NCI-H1436 treated with DMSO at 0.1 percent for 48 hours (cell line): ENCODE data around the gene MYT1.
"Not testable (repeated sequence)": the region's sequence is repeated elsewhere in the genome, so short reads cannot be mapped to it uniquely, and the experiment has no call there.

Experiments
- DNase-seq: peaks from one replicate; lab custom pipeline; 2025; lab: John Stamatoyannopoulos, UW

Gene MYT1

DNA sequence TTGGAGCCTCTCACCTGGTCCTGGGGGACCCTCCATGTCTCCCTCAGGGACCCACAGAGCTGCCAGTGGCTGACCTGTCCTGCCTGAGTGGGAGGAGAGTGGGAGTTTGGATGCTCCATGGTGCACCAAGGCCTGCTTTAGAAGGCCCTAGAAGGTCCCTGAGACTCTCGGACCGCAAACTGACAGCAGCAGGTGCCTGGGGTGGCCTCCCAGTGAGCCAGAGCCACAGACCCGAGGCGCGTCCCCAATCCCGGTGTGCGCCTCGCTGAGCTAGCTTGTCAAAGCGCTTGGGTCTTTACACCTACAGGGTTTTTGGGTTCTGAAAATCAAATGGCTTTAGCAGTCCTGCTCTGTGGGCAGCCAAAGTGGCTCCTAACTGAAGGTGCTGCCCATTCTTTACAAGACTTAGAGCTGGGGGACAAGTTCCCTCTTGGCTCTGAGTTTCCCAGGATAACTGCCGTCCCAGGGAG is 4.9 kb downstream of the MYT1 start:
- DNase-seq = no peak

DNA sequence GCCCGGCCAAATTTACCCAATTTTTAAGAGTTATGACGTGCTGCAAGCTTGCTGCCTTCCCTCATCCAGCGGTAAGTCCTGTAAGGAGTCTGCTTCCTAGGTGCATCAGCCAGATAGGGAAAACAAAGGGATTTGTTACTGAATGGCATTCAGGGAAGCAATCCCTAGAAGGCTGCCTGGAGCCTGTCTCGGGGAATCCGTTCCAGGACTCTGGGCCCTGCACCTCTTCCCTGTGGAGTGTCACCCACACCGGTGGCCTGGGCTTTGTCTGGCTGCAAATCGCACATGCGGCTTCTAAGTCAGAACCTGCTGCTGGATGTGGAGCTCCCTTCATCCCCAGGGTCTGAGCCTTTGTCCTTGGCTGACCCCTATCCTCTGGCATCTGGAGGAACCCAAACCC is 7.0 kb downstream of the MYT1 start:
- no peak for DNase-seq

DNA sequence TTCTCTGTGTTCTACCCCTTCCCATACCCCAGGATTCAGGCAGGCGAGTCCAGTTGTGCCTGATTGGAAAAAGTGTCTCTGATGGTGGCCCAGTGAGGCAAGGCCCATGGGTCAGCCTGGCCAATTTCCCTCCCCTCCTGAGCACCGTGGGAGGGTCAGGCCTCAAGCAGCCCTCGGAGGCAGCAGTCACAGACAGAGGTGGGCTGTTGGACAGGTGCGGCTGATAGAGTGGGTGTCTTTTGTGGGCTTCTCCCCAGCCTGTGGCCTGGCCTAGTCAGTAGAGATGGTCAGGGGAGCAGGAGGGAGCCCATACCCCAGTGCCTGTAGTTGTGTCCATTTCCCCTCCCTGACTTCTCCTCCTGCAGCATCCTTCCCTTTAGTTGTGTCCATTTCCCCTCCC is 8.9 kb downstream of the MYT1 start:
- DNase-seq = no peak

DNA sequence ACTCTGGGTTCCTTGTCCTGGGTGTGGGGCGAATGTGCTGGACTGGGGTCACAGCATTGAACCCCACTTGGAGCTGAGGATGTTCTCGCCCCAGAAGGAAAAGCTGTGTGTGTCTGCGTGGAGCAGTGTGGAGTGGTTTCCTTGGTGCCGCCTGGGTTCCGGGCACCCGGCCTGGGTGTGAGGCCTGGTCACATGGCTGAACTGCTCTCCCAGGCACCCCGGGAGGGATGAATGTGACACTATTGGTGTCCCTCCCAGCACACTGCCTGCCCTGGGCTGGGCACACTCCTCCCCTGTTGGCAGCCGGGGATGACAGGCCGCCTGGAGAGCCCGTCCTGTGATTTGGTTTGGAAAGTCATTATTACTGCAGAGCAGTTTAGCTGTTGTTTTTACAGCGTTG is 12.3 kb downstream of the MYT1 start:
- DNase-seq = no peak

DNA sequence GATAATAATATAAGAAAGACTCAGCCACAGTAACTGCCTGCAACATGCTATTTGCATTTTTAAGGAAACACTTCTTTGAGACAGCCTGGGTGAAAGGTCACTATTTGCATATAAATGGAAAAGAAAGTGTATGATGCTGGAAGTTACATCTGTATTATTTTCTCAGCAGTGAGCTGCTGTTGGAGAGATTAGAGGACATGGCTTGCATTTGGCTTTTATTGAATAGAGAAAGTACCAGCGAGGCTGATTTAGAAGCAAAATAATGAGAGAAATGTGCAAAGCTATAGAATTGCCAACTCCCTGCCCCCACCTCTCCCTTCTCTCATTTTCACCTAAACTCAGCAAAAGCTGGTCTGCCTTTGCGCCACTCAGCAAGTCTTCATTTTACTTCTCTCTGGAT is 12.7 kb downstream of the MYT1 start:
- no peak for DNase-seq

DNA sequence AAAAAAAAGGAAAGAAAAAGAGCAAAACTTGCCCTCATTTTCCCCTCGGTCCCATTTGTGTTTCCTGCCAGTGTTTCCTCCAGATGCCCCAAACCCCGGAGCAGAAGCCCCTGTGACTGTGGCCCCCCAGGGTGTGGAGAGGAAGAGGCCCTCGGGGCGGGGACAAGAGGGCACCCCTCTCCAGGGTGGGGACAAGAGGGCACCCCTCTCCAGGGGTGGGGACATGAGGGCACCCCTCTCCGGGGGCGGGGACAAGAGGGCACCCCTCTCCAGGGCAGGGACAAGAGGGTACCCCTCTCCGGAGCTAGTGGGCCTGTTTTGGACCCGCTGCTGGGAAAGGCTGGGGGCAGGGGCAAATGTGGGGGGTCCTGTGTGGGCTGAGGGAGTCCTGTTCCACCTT is 13.1 kb downstream of the MYT1 start:
- no peak for DNase-seq

DNA sequence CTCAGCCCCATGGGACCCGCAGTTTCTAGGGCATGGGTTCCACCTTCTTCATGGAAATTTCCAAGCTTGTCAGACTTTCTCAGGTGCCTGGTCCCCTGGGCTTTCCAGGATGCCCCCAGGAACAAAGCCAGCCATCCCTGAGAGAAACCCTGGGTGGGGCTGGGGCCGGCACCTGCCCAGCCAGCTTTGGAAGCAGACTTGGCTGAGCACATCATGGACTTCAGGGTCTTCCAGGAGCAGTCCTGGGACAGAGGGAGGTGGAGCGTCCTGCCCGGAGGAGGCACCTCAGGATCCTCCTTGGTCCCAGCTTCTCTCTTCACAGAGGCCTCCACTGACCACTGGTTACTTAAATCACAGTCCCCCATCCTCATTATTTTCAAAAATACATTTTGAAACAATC is 13.5 kb downstream of the MYT1 start:
- DNase-seq = no peak

DNA sequence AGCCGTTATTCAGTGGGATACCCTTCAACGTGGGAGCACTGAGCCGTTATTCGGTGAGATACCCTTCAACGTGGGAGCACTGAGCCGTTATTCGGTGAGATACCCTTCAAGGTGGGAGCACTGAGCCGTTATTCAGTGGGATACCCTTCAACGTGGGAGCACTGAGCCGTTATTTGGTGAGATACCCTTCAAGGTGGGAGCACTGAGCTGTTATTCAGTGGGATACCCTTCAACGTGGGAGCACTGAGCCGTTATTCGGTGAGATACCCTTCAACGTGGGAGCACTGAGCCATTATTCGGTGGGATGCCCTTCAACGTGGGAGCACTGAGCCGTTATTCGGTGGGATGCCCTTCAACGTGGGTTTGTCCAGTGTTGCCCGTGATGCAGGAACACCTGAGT is 14.7 kb downstream of the MYT1 start:
- DNase-seq = not testable (repeated sequence)

DNA sequence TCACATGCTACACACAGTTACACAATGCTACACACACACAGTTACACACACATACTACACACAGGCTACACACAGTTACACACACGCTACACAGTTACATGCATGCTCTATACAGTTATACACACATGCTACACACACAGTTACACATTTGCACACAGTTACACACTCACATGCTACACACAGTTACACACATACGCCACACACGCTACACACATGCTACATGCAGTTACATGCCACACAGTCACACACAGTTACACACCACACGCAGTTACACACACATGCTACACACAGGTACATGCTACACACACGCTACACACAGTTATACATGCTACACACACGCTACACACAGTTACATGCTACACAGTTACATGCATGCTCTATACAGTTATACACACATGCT is 15.6 kb downstream of the MYT1 start:
- no peak for DNase-seq

DNA sequence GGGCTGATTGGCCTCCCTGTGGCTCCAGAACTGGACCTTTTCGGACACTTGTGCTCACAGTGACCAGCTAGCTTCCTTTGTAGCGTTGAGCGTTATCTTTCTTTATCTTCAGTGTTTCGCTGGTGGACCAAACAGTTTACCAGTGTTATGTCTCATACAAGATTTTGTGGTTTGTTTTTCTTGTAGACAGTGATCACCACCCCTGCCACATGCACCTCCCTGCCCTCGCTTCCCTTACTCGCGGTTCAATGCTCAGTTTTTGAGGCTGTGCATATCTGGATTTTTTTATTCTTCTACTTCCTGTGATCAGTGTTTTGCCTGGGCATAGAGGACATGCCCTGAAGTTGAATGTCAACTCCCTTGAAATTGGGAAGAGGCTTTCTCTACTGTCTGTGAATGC is 16.4 kb downstream of the MYT1 start:
- DNase-seq = no peak

DNA sequence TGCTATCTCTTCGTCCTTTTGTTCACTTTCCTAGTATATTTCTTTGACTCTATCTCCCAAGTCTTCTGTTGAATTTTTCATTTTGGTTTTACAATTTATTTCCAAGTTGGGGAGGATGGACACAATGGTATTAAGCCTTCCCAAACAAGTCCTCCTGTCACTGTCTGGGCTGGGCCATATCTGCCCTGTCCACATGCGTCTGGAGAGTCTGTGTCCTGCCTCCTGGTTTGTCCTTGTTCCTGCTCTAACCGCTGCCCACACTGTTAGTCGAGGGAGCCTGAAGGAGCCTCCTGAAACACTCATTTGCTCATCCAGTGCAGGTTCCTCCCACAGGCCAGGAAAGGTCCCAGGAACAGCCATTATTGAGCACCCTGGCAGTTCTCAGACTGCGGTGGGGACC is 17.1 kb downstream of the MYT1 start:
- no peak for DNase-seq

DNA sequence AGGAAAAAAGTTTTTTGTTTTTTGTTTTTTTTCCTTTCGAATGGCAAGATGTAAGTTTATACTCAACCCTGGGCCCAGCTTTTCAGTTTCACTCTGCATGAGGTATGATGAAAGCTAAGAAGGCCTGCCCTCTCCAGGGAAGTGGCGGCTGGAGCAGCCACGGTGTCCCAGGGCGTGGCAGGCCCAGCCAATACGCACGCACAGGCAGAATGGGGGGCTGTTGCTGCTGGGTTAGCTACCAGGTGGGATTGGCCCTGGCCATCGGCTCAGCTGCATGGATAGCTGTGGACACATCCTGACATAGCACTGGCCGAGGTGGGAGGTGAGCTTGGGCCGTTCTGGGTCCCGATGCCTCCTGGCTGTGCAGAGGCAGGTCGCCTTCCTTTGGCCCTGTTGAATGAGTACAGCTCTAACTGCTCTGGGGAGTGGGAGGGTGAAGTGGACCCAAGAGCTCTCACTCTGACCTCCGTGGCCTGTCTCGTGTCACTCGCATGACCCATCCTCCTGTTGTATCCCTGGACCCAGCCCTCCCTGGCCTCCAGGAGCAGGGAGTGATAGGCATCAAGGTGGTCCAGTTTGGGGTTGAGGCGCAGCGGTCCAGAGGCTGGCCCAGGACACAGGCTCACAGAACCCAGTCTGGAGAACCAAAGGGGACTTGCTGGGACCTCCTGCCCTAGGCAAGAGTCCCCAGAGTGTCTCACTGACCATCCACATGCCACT is 18.1 kb downstream of the MYT1 start:
- no peak for DNase-seq

DNA sequence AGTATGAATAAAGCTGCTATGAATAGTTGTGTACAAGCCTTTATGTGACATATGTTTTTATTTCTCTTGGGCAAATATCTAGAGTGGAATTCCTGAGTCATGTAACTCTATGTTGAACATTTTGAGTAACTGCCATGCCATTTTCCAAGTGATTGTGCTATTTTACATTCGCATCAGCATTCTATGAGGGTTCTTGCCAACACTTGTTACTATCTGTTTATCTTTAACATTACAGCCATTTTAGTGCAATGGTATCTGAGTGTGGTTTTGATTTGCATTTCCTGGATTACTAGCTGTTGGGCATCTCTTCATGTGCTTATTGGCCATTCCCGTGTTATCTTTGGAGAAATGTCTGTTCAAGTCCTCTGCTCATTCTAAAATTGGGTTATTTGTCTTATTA is 19.1 kb downstream of the MYT1 start:
- no peak for DNase-seq

DNA sequence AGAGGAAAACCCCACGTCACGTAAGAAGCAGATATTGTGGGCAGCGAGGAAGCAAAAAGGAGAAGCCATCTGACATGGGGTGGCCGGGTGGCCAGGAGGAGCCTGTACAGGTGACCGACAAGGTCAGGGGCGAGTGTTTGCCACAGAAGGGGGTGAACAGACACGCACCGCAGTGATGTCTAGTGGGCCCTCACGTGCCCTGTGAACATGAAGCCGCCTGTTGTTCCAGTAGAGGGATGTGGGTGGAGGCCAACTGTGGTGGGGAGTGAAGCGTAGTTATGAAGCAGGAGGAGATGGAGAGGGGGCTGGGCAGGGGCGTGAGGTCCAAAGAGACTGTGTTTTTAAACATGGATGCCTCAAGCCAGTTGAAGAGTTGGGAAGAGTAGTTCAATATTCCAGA is 20.5 kb downstream of the MYT1 start:
- no peak for DNase-seq

DNA sequence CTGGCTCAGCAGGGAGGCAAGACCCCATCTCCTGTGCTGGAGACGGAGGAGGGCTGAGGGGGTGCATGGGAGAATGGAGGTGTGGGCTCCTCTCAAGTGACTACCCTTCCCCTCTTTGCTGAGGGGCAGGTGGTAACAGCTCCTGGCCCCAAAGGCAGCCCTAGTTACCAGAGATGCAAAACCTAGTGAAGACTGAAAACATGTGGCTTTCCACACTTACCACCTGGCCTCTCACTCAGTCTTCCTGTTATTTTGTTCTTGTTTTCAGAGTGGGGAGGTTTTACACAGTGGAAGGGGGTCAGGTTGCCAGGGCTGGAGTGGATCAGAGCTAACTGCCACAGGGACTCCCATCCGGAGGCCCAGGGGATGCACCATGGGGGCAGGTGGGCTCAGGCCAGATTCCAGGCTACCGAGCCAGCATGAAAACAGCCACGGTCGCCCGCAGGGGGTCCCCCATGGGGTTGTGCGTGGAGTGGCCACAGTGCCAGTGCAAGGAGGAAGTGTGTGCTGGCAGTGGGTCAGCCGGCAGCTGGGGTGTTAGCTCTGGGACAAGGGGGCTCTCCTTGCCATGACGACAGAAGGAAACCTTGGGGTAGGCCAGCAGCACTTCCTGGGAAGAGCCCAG is 21.1 kb downstream of the MYT1 start:
- DNase-seq = no peak

DNA sequence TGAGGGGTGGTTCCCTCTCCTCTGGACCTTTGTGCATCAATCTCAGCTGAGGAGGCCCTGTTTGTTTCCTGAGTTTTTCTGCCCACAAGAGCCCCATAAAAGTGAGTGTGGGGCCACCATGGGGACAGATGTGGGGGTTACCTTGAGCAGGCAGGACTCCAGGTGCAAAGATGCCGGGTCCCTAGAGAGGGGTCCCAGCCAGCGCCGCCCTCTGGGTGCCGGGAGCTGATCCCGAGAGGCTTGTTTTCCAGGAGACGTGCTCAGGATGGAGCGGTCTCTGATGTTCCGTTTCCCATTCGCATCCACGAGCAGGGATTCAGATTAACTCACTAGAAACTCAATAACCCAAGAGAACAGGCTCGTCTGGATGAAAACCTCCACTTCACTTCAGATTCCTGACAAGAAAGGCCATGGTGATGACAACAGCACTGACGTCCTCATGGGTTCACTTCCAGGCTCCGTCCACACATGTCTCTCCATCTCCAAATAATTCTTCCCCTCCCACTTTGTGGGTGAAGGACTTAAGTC is 21.9 kb downstream of the MYT1 start:
- DNase-seq = no peak

DNA sequence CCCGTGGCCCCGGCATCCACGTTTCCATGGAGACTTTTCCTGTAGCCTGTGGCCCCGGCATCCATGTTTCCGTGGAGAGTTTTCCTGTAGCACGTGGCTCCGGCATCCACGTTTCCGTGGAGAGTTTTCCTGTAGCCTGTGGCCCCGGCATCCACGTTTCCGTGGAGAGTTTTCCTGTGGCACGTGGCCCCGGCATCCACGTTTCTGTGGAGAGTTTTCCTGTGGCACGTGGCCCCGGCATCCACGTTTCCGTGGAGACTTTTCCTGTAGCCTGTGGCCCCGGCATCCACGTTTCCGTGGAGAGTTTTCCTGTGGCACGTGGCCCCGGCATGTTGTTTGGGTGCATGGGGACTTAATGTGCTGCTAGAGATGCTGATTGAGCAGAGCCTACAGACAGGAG is 23.0 kb downstream of the MYT1 start:
- DNase-seq = not testable (repeated sequence)

DNA sequence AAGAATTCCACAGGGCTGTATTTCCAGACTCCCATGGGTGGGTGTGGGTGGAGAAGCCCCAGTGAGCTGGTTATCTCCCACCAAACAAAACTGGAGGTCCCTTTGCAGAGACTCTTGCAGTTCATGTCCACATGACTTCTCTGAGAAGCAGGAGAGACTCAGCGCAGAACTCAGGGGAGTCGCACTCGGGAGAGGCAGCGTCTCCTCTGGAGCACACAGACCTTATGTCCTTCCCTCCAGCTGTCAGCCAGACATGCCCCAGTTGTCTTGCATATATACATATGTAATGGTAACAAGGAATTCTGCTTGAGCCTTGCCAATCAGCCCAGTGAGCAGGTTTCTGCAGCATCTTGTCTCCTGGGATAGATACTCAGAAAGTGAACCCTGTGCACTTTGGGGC is 23.8 kb downstream of the MYT1 start:
- no peak for DNase-seq

DNA sequence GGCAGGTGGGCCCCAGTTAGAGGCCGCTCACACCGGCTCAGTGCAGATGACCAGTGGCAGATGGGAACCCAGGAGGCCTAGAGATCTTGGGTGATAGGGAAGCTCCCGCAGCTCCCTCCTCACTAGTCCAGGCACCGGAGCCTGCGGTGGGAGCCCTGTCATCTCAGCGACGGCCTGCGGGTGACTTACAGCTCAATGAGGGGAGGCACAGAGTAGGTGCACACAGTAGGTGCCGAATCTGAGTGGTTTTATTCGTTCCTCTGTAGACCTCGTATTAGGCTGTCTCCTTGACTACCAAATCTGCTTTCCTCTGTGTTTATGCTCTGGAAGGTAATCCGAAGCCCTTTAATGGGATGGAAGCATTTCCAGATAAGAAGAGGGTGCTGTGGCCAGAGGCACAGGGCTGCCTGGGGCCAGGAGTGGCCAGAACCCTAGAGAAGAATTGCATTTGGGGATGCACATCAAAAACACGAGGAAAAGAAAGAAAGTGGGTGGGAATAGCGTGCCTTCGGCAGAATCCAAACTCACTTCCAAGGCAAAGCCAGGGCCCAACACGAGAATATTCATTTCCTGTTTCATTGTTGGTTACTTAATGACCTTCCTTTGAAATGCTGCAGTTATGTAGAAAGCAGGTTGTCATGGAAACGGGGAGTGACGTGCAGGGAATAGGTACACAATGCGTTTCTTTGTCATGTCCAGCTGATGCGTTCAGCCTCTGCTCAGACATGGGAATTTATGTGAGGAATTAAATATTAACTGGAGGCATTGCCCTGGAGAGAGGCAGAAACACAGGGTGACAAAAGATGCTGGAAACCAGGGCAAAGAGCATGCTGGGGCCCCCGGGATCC is 24.7 kb downstream of the MYT1 start:
- DNase-seq = peak; percentile 51

DNA sequence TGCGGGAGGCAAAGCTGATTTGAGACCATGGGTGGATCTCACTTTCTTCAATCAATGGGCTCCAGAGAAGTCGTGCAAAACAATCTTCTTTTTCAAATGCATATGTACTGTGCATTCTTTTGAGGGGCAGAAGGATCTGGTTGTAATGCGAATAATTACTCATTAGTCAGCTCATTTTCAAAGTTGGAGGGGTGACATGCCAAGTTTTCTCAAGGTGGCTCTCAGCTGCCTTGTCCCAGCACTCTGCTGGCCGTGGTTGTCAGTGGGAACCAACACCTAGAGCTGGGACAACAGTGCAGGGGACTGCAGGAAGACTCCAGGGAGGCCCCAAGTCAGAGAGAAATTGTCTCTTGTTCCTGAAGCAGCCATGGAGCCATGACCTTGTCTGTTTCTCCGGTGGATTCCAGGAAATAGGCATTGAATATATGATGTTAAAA is 25.3 kb downstream of the MYT1 start:
- DNase-seq = no peak

DNA sequence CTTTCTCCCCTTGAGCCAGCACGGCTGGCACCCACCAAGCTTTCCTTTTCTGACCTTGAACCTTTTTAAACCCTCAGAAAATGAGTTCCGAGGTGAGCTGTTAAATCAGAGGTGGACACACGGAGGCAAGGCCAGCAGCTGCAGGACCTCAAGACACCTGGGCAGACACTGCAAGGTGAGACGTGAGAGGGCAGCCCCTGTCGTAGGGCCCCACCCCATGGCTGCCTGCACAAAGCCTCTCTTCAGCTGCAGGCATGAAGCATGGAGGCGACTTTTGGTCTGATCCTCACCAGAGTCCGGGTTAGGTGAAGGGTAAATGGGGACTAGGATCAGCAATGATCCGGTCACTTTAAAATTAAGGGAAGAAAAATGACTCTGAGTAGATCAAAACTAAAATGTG is 25.7 kb downstream of the MYT1 start:
- no peak for DNase-seq

DNA sequence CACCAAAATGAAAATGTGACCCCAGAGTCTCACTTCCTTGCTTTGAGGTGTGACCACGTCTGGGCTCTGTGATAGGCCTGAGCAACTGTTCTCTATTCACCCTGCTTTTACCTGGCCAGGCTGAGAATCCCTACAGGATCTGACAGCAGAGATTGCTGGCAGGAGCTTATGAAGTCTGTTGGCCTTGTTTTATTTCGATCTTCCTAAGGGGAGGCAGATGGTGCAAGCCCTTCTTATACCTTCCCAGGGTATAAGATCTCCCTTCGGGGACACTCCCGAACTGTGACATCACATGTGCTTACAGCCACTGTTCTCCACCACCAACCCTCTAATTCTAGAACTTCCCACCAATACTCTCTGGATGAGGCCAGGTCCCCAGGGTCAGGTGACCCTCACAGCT is 26.8 kb downstream of the MYT1 start:
- no peak for DNase-seq

DNA sequence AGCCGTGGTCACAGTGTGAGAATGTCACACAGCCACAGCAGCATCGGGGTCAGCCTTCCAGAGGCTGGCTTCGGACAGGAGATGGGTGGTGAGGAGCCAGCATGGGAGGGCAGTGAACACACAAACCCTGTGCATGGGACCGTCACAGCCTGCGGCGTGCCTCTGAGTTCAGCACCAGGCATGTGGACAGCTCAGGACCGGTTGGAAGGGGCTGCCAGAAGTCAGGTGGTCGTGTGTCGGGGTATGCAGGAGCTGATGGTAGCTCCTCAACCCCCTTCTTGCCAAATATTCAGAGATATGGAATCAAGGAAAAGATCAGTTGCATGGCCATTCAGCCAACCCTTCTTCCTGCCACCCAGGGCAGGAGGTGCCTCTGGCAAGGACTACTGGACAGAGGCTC is 28.2 kb downstream of the MYT1 start:
- no peak for DNase-seq
